ENCODE results near the gene ATP8B1. TPM values are rescaled to one million over a fixed set of nuclear protein-coding genes. Genes with fewer than 3 reads are reported as not detected.

The ATP8B1 gene
- total RNA-seq, 2 experiments from 2014 or later = not detected

- Histone ChIP-seq H3K27me3 (ENCODE audit: control insufficient read depth in 1 of 2, insufficient read depth in 2 of 2, low read length in 2 of 2) (no peaks in the 10 kb centered on the region), H3K9me3 (ENCODE audit: control insufficient read depth in 1 of 2, insufficient read depth in 1 of 2, low read length in 2 of 2) (peaks cover 0 to 11% of the 10 kb centered on the region in 2 experiments), H3K36me3 (ENCODE audit: insufficient read depth, low read length) (no peaks in the 10 kb centered on the region), H3K27ac (ENCODE audit: low read depth in 1 of 2, low read length in 2 of 2) (no peak overlapping the region), H3K4me3 (ENCODE audit: low read length) (no peak overlapping the region), H3K4me1 (ENCODE audit: insufficient read depth, low read length) (peaks cover 3% of the 10 kb centered on the region)
- Mint-ChIP-seq H3K27me3 (no peaks in the 10 kb centered on the region), H3K4me1 (ENCODE audit: low read depth) (no peaks in the 10 kb centered on the region), H3K27ac (no peak overlapping the region), H3K36me3 (ENCODE audit: low read depth) (peaks cover 40% of the 10 kb centered on the region), H3K4me3 (no peak overlapping the region), H3K9me3 (peaks cover 2% of the 10 kb centered on the region)
- CTCF ChIA-PET = interaction anchor here (0.6 kb wide), 1 partner anchor 639 kb away, joined by 3 read pairs; no protein-coding TSS in a partner anchor
- TF ChIP-seq, protein P1, sequence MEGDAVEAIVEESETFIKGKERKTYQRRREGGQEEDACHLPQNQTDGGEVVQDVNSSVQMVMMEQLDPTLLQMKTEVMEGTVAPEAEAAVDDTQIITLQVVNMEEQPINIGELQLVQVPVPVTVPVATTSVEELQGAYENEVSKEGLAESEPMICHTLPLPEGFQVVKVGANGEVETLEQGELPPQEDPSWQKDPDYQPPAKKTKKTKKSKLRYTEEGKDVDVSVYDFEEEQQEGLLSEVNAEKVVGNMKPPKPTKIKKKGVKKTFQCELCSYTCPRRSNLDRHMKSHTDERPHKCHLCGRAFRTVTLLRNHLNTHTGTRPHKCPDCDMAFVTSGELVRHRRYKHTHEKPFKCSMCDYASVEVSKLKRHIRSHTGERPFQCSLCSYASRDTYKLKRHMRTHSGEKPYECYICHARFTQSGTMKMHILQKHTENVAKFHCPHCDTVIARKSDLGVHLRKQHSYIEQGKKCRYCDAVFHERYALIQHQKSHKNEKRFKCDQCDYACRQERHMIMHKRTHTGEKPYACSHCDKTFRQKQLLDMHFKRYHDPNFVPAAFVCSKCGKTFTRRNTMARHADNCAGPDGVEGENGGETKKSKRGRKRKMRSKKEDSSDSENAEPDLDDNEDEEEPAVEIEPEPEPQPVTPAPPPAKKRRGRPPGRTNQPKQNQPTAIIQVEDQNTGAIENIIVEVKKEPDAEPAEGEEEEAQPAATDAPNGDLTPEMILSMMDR (IDR thresholded peaks at IDR 0.05) = no peak
- POLR2A ChIA-PET = no interaction called here
- intact Hi-C loops (cut with DNase I, micrococcal nuclease) = no loop called here
- ATAC-seq (ENCODE audit: poor library complexity) (no peak), DNase-seq (no peak)
Observed at GRCh38 chr18:57674891-57675290, 128.2 kb downstream of the ATP8B1 start.

GRCh38 chr18:57670046-57670445 lies 133.1 kb downstream of the ATP8B1 start:
- H3K9me3 ChIP-seq (ENCODE audit: control insufficient read depth in 1 of 2, insufficient read depth in 1 of 2, low read length in 2 of 2) = peaks cover 0 to 4% of the 10 kb centered on the region in 2 experiments
- H3K4me1 Mint-ChIP-seq (ENCODE audit: low read depth) = peaks cover 19% of the 10 kb centered on the region
- H3K27ac ChIP-seq (ENCODE audit: low read depth in 1 of 2, low read length in 2 of 2) = no peak overlapping the region
- ChIA-PET POLR2A (no interaction called here), CTCF (no interaction called here)
- no peak overlapping the region for H3K27ac Mint-ChIP-seq
- TF ChIP-seq, protein P1 (IDR thresholded peaks at IDR 0.05) = no peak
- DNase-seq = no peak
- no peaks in the 10 kb centered on the region for H3K27me3 Mint-ChIP-seq
- H3K4me3 ChIP-seq (ENCODE audit: low read length) = no peak overlapping the region
- intact Hi-C loops (cut with DNase I, micrococcal nuclease) = no loop called here
- H3K36me3 Mint-ChIP-seq (ENCODE audit: low read depth) = peaks cover 21% of the 10 kb centered on the region
- peaks cover 5% of the 10 kb centered on the region for H3K4me1 ChIP-seq (ENCODE audit: insufficient read depth, low read length)
- peaks cover 2% of the 10 kb centered on the region for H3K9me3 Mint-ChIP-seq
- H3K27me3 ChIP-seq (ENCODE audit: control insufficient read depth in 1 of 2, insufficient read depth in 2 of 2, low read length in 2 of 2) = no peaks in the 10 kb centered on the region
- no peak for ATAC-seq (ENCODE audit: poor library complexity)
- H3K36me3 ChIP-seq (ENCODE audit: insufficient read depth, low read length) = no peaks in the 10 kb centered on the region
- no peak overlapping the region for H3K4me3 Mint-ChIP-seq

- H3K9me3 Mint-ChIP-seq = peaks cover 2% of the 10 kb centered on the region
- no peak for ATAC-seq (ENCODE audit: poor library complexity)
Observed at GRCh38 chr18:57668021-57668420, 135.1 kb downstream of the ATP8B1 start.

More at GRCh38 chr18:57668021-57668420, 135.1 kb downstream of the ATP8B1 start:
- Histone ChIP-seq H3K36me3 (ENCODE audit: insufficient read depth, low read length) (no peaks in the 10 kb centered on the region), H3K27ac (ENCODE audit: low read depth in 1 of 2, low read length in 2 of 2) (no peak overlapping the region), H3K27me3 (ENCODE audit: control insufficient read depth in 1 of 2, insufficient read depth in 2 of 2, low read length in 2 of 2) (no peaks in the 10 kb centered on the region), H3K4me1 (ENCODE audit: insufficient read depth, low read length) (peaks cover 10% of the 10 kb centered on the region), H3K9me3 (ENCODE audit: control insufficient read depth in 1 of 2, insufficient read depth in 1 of 2, low read length in 2 of 2) (peaks cover 0 to 4% of the 10 kb centered on the region in 2 experiments), H3K4me3 (ENCODE audit: low read length) (no peak overlapping the region)
- TF ChIP-seq, protein P1 (IDR thresholded peaks at IDR 0.05) = no peak
- H3K36me3 Mint-ChIP-seq (ENCODE audit: low read depth) = peaks cover 11% of the 10 kb centered on the region
- ChIA-PET POLR2A (no interaction called here), CTCF (no interaction called here)
- H3K27ac Mint-ChIP-seq = no peak overlapping the region
- intact Hi-C loops (cut with DNase I, micrococcal nuclease) = no loop called here
- peaks cover 31% of the 10 kb centered on the region for H3K4me1 Mint-ChIP-seq (ENCODE audit: low read depth)
- H3K27me3 Mint-ChIP-seq = no peaks in the 10 kb centered on the region
- H3K4me3 Mint-ChIP-seq = no peak overlapping the region
- DNase-seq = no peak
